ENCODE results near the gene KCNS1. TPM values are rescaled to one million over a fixed set of nuclear protein-coding genes. Genes with fewer than 3 reads are reported as not detected.
"Not testable (repeated sequence)": the region's sequence is repeated elsewhere in the genome, so short reads cannot be mapped to it uniquely, and the experiment has no call there.

KCNS1 gene
- total RNA-seq, 1 experiment from 2014 or later, result not detected

- H3K36me3 ChIP-seq (ENCODE audit: control insufficient read depth in 1 of 2, insufficient read depth in 2 of 2, low read length in 2 of 2), result no peaks in the 10 kb centered on the region
- H4K20me1 ChIP-seq (ENCODE audit: insufficient read depth), result no peaks in the 10 kb centered on the region
- TF ChIP-seq SRF (IDR thresholded peaks at IDR 0.05; ENCODE audit: low read depth) (no peak), CBX3 (IDR thresholded peaks at IDR 0.05; ENCODE audit: low read depth) (no peak), CEBPB (IDR thresholded peaks at IDR 0.05; ENCODE audit: low read depth) (no peak), JUND (IDR thresholded peaks at IDR 0.05) (no peak), FOSL1 (IDR thresholded peaks at IDR 0.05; ENCODE audit: low read depth) (no peak), CTCF (IDR thresholded peaks at IDR 0.05 in 2 of 3, conservative IDR thresholded peaks at IDR 0.05 in 1 of 3; ENCODE audit: borderline replicate concordance in 1 of 3, insufficient read depth in 1 of 3, low read depth in 2 of 3, low read length in 2 of 3) (no peak), SIN3A (IDR thresholded peaks at IDR 0.05; ENCODE audit: low read depth) (no peak), MAX (IDR thresholded peaks at IDR 0.05) (no peak), SP1 (IDR thresholded peaks at IDR 0.05; ENCODE audit: low read depth) (no peak), ATF3 (IDR thresholded peaks at IDR 0.05) (no peak), POLR2AphosphoS5 (IDR thresholded peaks at IDR 0.05; ENCODE audit: low read depth, low read length) (no peak), ZFX (IDR thresholded peaks at IDR 0.05) (no peak), EZH2phosphoT487 (IDR thresholded peaks at IDR 0.05; ENCODE audit: borderline replicate concordance) (no peak)
- peaks cover 0 to 8% of the 10 kb centered on the region in 2 experiments; a peak in 2 of 4 replicates for H3K4me1 ChIP-seq (ENCODE audit: control insufficient read depth in 1 of 2, insufficient read depth in 2 of 2, low read length in 2 of 2)
- ChIA-PET POLR2A (no interaction called here), CTCF (no interaction called here), RAD21 (ENCODE audit: low non-redundant PET in 1 of 2, low total read pairs in 2 of 2, uncharacterized antibody in 2 of 2, unreplicated experiment in 2 of 2) (interaction anchor here in 1 of 2 experiments (0.5 kb wide), 1 partner anchor 44 kb away, joined by 3 read pairs; no protein-coding TSS in a partner anchor)
- no peaks in the 10 kb centered on the region for H3K9me3 ChIP-seq (ENCODE audit: control insufficient read depth in 1 of 2, insufficient read depth in 1 of 2, low read depth in 1 of 2, low read length in 2 of 2)
- ATAC-seq (no peak), DNase-seq (ENCODE audit: low read depth, low spot score) (no peak)
- H3K79me2 ChIP-seq (ENCODE audit: insufficient read depth, low read length), result peaks cover 5% of the 10 kb centered on the region; the same call in 1 of the 2 replicates
- no peaks in the 10 kb centered on the region for H3K27me3 ChIP-seq (ENCODE audit: insufficient read depth, low read length)
- no peaks in the 10 kb centered on the region for H3K9me2 ChIP-seq (ENCODE audit: insufficient read depth)
- no peak overlapping the region for H3K27ac ChIP-seq (ENCODE audit: low read depth, low read length)
- no peak overlapping the region for H3K4me3 ChIP-seq (replicated peaks in 1 of 2; ENCODE audit: low read depth in 1 of 2, low read length in 2 of 2)
- no peak overlapping the region for H3K9ac ChIP-seq (ENCODE audit: low read length)
- no peak overlapping the region for H3K4me2 ChIP-seq (ENCODE audit: low read length)
- H2AFZ ChIP-seq (ENCODE audit: low read depth, low read length, poor library complexity, severe bottlenecking), result no peak overlapping the region
- BruUV-seq (replicated peaks), result no TSS peak
- intact Hi-C loops (cut with micrococcal nuclease), result no loop called here
These were observed 36.1 kb downstream of the KCNS1 start for GRCh38 chr20:45064812-45065211.

GRCh38 chr20:45063107-45063506, 37.8 kb downstream of the KCNS1 start:
- H3K4me2 ChIP-seq (ENCODE audit: low read length); H3K79me2 ChIP-seq (ENCODE audit: insufficient read depth, low read length); H3K4me1 ChIP-seq (ENCODE audit: control insufficient read depth in 1 of 2, insufficient read depth in 2 of 2, low read length in 2 of 2); H3K9me2 ChIP-seq (ENCODE audit: insufficient read depth); H3K9me3 ChIP-seq (ENCODE audit: control insufficient read depth in 1 of 2, insufficient read depth in 1 of 2, low read depth in 1 of 2, low read length in 2 of 2); ATAC-seq; H2AFZ ChIP-seq (ENCODE audit: low read depth, low read length, poor library complexity, severe bottlenecking); RAD21 ChIA-PET (ENCODE audit: low non-redundant PET in 1 of 2, low total read pairs in 2 of 2, uncharacterized antibody in 2 of 2, unreplicated experiment in 2 of 2); intact Hi-C loops (cut with micrococcal nuclease); DNase-seq (ENCODE audit: low read depth, low spot score); H3K27me3 ChIP-seq (ENCODE audit: insufficient read depth, low read length); H3K36me3 ChIP-seq (ENCODE audit: control insufficient read depth in 1 of 2, insufficient read depth in 2 of 2, low read length in 2 of 2); BruUV-seq (replicated peaks); H3K9ac ChIP-seq (ENCODE audit: low read length); CTCF ChIA-PET; H3K27ac ChIP-seq (ENCODE audit: low read depth, low read length); H4K20me1 ChIP-seq (ENCODE audit: insufficient read depth); H3K4me3 ChIP-seq (replicated peaks in 1 of 2; ENCODE audit: low read depth in 1 of 2, low read length in 2 of 2); POLR2A ChIA-PET: not testable (repeated sequence)

Measured in HCT116 (cell line).